Measurements from ENCODE around the gene DENND1C.

DNA sequence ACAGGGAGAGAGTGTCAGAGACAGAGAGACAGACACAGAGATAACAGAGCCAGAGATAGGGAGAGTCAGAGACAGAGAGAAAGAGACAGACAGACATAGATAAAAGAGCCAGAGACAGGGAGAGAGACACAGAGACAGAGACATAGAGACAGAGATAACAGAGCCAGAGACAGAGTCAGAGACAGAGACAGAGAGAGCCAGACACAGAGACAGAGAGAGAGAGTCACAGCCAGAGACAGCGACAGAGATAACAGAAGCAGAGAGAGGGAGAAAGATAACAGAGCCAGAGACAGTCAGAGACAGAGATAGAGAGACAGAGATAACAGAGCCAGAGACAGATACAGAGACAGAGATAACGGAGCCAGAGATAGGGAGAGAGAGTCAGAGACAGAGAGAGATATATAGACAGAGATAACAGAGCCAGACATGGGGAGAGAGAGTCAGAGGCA is 48.4 kb upstream of the DENND1C start:
- TF ChIP-seq, protein P1, sequence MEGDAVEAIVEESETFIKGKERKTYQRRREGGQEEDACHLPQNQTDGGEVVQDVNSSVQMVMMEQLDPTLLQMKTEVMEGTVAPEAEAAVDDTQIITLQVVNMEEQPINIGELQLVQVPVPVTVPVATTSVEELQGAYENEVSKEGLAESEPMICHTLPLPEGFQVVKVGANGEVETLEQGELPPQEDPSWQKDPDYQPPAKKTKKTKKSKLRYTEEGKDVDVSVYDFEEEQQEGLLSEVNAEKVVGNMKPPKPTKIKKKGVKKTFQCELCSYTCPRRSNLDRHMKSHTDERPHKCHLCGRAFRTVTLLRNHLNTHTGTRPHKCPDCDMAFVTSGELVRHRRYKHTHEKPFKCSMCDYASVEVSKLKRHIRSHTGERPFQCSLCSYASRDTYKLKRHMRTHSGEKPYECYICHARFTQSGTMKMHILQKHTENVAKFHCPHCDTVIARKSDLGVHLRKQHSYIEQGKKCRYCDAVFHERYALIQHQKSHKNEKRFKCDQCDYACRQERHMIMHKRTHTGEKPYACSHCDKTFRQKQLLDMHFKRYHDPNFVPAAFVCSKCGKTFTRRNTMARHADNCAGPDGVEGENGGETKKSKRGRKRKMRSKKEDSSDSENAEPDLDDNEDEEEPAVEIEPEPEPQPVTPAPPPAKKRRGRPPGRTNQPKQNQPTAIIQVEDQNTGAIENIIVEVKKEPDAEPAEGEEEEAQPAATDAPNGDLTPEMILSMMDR (conservative IDR thresholded peaks at IDR 0.05; ENCODE audit: low read length): no peak
- TF ChIP-seq EZH2phosphoT487 (IDR thresholded peaks at IDR 0.05; ENCODE audit: borderline replicate concordance): no peak

Data from Loucy (cell line).